A673 (cell line): Measurements from ENCODE around the gene CSHL1. TPM values are rescaled to one million over a fixed set of nuclear protein-coding genes. Genes with fewer than 3 reads are reported as not detected.
"Not testable (repeated sequence)": the region's sequence is repeated elsewhere in the genome, so short reads cannot be mapped to it uniquely, and the experiment has no call there.

ENCODE experiments used
- BruUV-seq: library from RNA; stranded (reverse); fragments of 400-500 nt; replicated peaks from 2 replicates; lab custom pipeline; 2021; lab: Mats Ljungman, UMichigan
- CTCF ChIA-PET: fragments of 300-600 bp; sonication (Branson Sonifier 250); formaldehyde crosslinking; loops from one replicate; lab custom pipeline; 2022; ENCODE audit warnings: antibody characterized with exemption; lab: Charles Lee
- POLR2A ChIA-PET: fragments of 300-600 bp; sonication (Branson Sonifier 250); formaldehyde crosslinking; loops from one replicate; lab custom pipeline; 2022; ENCODE audit warnings: antibody characterized with exemption; ENCODE audit not compliant: low non-redundant PET; lab: Charles Lee
- DNase-seq: peaks from one replicate; pipeline ENCODE4 v3.0.0-alpha.2; 2015; ENCODE audit warnings: low spot score
- H3K27ac ChIP-seq: fragments of 200-600 bp; sonication (generic); 2 replicates; pipeline ENCODE4 v1.5.1; 2016; ENCODE audit warnings: mixed run types, low read depth, mild to moderate bottlenecking, mixed read lengths, antibody characterized with exemption, low read length; ENCODE audit not compliant: poor library complexity, severe bottlenecking
- H3K27me3 ChIP-seq: fragments of 200-600 bp; sonication (generic); replicated peaks from 2 replicates; pipeline ENCODE4 v1.6.1; 2017; ENCODE audit warnings: mixed run types, low read depth, mild to moderate bottlenecking, mixed read lengths, antibody characterized with exemption, low read length; ENCODE audit not compliant: insufficient read depth, poor library complexity
- H3K36me3 ChIP-seq: fragments of 200-600 bp; sonication (generic); 2 replicates; pipeline ENCODE4 v1.6.1; 2016; ENCODE audit warnings: mixed run types, mild to moderate bottlenecking, mixed read lengths, antibody characterized with exemption, low read length; ENCODE audit not compliant: insufficient read depth, poor library complexity, severe bottlenecking
- H3K4me1 ChIP-seq: fragments of 200-600 bp; sonication (generic); 2 replicates; pipeline ENCODE4 v1.6.1; 2017; ENCODE audit warnings: mixed run types, mild to moderate bottlenecking, mixed read lengths, antibody characterized with exemption, low read length; ENCODE audit not compliant: insufficient read depth, poor library complexity, severe bottlenecking
- H3K4me3 ChIP-seq: fragments of 200-600 bp; sonication (generic); 2 replicates; pipeline ENCODE4 v1.5.1; 2016; ENCODE audit warnings: low read depth, mixed run types, mild to moderate bottlenecking, mixed read lengths, low read length; ENCODE audit not compliant: poor library complexity, severe bottlenecking
- H3K9me3 ChIP-seq: fragments of 200-600 bp; sonication (generic); 2 replicates; pipeline ENCODE4 v1.6.1; 2016; ENCODE audit warnings: mixed run types, low read depth, mild to moderate bottlenecking, mixed read lengths, antibody characterized with exemption, low read length; ENCODE audit not compliant: poor library complexity, severe bottlenecking
- CTCF ChIP-seq: fragments of 300-800, 200-600 bp; sonication (generic); conservative IDR thresholded peaks from 2 replicates; pipeline ENCODE4 v1.5.1; 2017; ENCODE audit warnings: low read depth, mild to moderate bottlenecking, antibody characterized with exemption, low read length, moderate library complexity, mixed read lengths
- EZH2 ChIP-seq: fragments of 200-600 bp; sonication (generic); IDR thresholded peaks from 2 replicates; pipeline ENCODE4 v1.6.1; 2017; ENCODE audit warnings: borderline replicate concordance, low read depth, mild to moderate bottlenecking, mixed read lengths, antibody characterized with exemption, low read length; ENCODE audit not compliant: poor library complexity, severe bottlenecking
- intact Hi-C: fragments of 100-400 bp; cut with micrococcal nuclease; formaldehyde crosslinking; loops from one replicate; pipeline ENCODE4 v1.10.0; 2022; ENCODE audit not compliant: unreplicated experiment
- total RNA-seq: library from RNA; stranded (reverse); gene quantifications from 2 replicates; pipeline ENCODE4 v1.2.3, GENCODE V29; 2021

The CSHL1 gene
- total RNA-seq, 1 experiment from 2014 or later: not detected

- H3K9me3 ChIP-seq, H3K27me3 ChIP-seq, H3K27ac ChIP-seq, DNase-seq, H3K4me1 ChIP-seq, intact Hi-C loops, POLR2A ChIA-PET, H3K4me3 ChIP-seq, H3K36me3 ChIP-seq, BruUV-seq: not testable (repeated sequence)
- CTCF ChIA-PET: interaction anchor here (1.2 to 2.3 kb wide), 5 partner anchors 26 to 362 kb away, joined by 4 to 21 read pairs (median 13); no protein-coding TSS in a partner anchor
Measured at GRCh38 chr17:63920050-63920449, 9.0 kb upstream of the CSHL1 start.

- no TSS peak for BruUV-seq
- no peaks in the 10 kb centered on the region for H3K36me3 ChIP-seq
- ChIA-PET POLR2A (interaction anchor here (0.6 kb wide), 1 partner anchor 425 kb away, joined by 3 read pairs; no protein-coding TSS in a partner anchor), CTCF (interaction anchor here (0.7 to 2.3 kb wide), 7 partner anchors 9 to 363 kb away, joined by 3 to 21 read pairs (median 7); no protein-coding TSS in a partner anchor)
- H3K4me3 ChIP-seq: no peak overlapping the region
- peak; percentile 73 for DNase-seq
- intact Hi-C loops: loop anchor here (2.0 to 10.0 kb wide), 4 partner anchors 27 to 365 kb away; partner anchors contain the start of gene ERN1
- H3K9me3 ChIP-seq: no peaks in the 10 kb centered on the region
- H3K27me3 ChIP-seq: no peaks in the 10 kb centered on the region
- H3K27ac ChIP-seq: no peak overlapping the region
- TF ChIP-seq CTCF: peak; percentile 87
- no peak for TF ChIP-seq EZH2
- no peaks in the 10 kb centered on the region for H3K4me1 ChIP-seq
Measured at GRCh38 chr17:63919311-63919723, 8.3 kb upstream of the CSHL1 start.

- intact Hi-C loops: loop anchor here (2.0 to 10.0 kb wide), 4 partner anchors 28 to 366 kb away; partner anchors contain the start of gene ERN1
- H3K9me3 ChIP-seq, H3K36me3 ChIP-seq, POLR2A ChIA-PET, BruUV-seq, H3K27ac ChIP-seq, H3K4me1 ChIP-seq, H3K27me3 ChIP-seq, H3K4me3 ChIP-seq, DNase-seq: not testable (repeated sequence)
- CTCF ChIA-PET: interaction anchor here (0.7 to 2.3 kb wide), 6 partner anchors 9 to 363 kb away, joined by 3 to 21 read pairs (median 10); no protein-coding TSS in a partner anchor
Measured at GRCh38 chr17:63918789-63919305, 7.8 kb upstream of the CSHL1 start, which contains the start of gene GH1. GH1 (minus strand) TSS chr17:63918839; CDS start chr17:63918776, 63 bp downstream.

- TF ChIP-seq EZH2 (no peak), CTCF (no peak)
- H3K4me3 ChIP-seq: no peak overlapping the region
- DNase-seq: no peak
- no peaks in the 10 kb centered on the region for H3K36me3 ChIP-seq
- POLR2A ChIA-PET: no interaction called here
- CTCF ChIA-PET: interaction anchor here (0.6 to 2.0 kb wide), 4 partner anchors 10 to 717 kb away, joined by 3 to 21 read pairs (median 4); no protein-coding TSS in a partner anchor
- no TSS peak for BruUV-seq
- no peak overlapping the region for H3K27ac ChIP-seq
- intact Hi-C loops: loop anchor here (2.0 to 10.0 kb wide), 4 partner anchors 28 to 366 kb away; partner anchors contain the start of gene ERN1
- H3K27me3 ChIP-seq: no peaks in the 10 kb centered on the region
- no peaks in the 10 kb centered on the region for H3K9me3 ChIP-seq
- H3K4me1 ChIP-seq: no peaks in the 10 kb centered on the region
Measured at GRCh38 chr17:63918305-63918704, 7.2 kb upstream of the CSHL1 start.
